Spinal cord (tissue), 10 donors: ENCODE data around the gene TRPC6. TPM values are rescaled to one million over a fixed set of nuclear protein-coding genes. Genes with fewer than 3 reads are reported as not detected.

Experiments
- DNase-seq, 6 donors: peaks; one replicate each; pipeline versions ENCODE4 v3.0.0 to v3.0.0-alpha.2; 2013 to 2015; ENCODE audit warnings: low spot score in 6 of 6, low read depth in 4 of 6
- H3K27ac ChIP-seq: one replicate; pipeline ENCODE4 v1.5.1; 2013; ENCODE audit warnings: low read depth, low read length, control low read depth
- H3K27me3 ChIP-seq: one replicate; pipeline ENCODE4 v1.6.1; 2013; ENCODE audit warnings: low read length; ENCODE audit not compliant: control insufficient read depth, insufficient read depth
- H3K36me3 ChIP-seq: one replicate; pipeline ENCODE4 v1.6.1; 2013; ENCODE audit warnings: low read length; ENCODE audit not compliant: control insufficient read depth, insufficient read depth
- H3K4me1 ChIP-seq: one replicate; pipeline ENCODE4 v1.6.1; 2013; ENCODE audit warnings: low read length; ENCODE audit not compliant: control insufficient read depth, insufficient read depth
- H3K4me3 ChIP-seq: one replicate; pipeline ENCODE4 v1.5.1; 2013; ENCODE audit warnings: low read depth, low read length, control low read depth
- H3K9me3 ChIP-seq: one replicate; pipeline ENCODE4 v1.6.1; 2013; ENCODE audit warnings: low read length; ENCODE audit not compliant: control insufficient read depth, insufficient read depth
- WGBS: methylation state at CpG from one replicate; pipeline ENCODE4 v1.1.5; 2013; ENCODE audit warnings: missing lambda C conversion rate; ENCODE audit not compliant: insufficient coverage; 5-methylcytosine and 5-hydroxymethylcytosine counted together
- polyA plus RNA-seq, 2 donors: library from polyadenylated mRNA; unstranded; fragments of 120-200 nt; gene quantifications; one replicate each; pipeline ENCODE4 v1.2.1, GENCODE V29; 2013; ENCODE audit not compliant: insufficient read length in 2 of 2
- small RNA-seq: library from RNA; depleted of rRNA; stranded (forward); fragments of <200 nt; gene quantifications from one replicate; pipeline ENCODE3, GENCODE V24; 2014; ENCODE audit warnings: low replicate concordance
- total RNA-seq, 2 donors: library from RNA; depleted of rRNA in 1 of 2; stranded (reverse); fragments of 120-200 nt in 1 of 2; fragments of >200 nt in 1 of 2; gene quantifications; one replicate each; pipeline versions ENCODE4 v1.2.3 to v1.2.4, GENCODE V29; 2013 to 2014
- donor health status: healthy.

TRPC6 gene
- total and polyA plus RNA-seq, 4 donors: 3.5 to 9.8 (median 5.0) TPM

GRCh38 chr11:101436511-101437142, 147.2 kb downstream of the TRPC6 start:
- 50% methylated on average over 1 of the region's 3 CpGs for WGBS
- DNase-seq: peak in 4 of 6 donors; percentile 9 to 75 (median 44)

GRCh38 chr11:101435408-101435973, 148.3 kb downstream of the TRPC6 start:
- DNase-seq: peak in 1 of 6 donors; percentile 80
- no peak overlapping the region for H3K27ac ChIP-seq
- no peaks in the 10 kb centered on the region for H3K27me3 ChIP-seq
- WGBS: 55% methylated on average over 1 of the region's 3 CpGs
- H3K4me1 ChIP-seq: no peaks in the 10 kb centered on the region
- H3K9me3 ChIP-seq: no peaks in the 10 kb centered on the region
- H3K36me3 ChIP-seq: no peaks in the 10 kb centered on the region
- H3K4me3 ChIP-seq: no peak overlapping the region

More at GRCh38 chr11:101436511-101437142, 147.2 kb downstream of the TRPC6 start:
- H3K27ac ChIP-seq: no peak overlapping the region
- H3K4me1 ChIP-seq: no peaks in the 10 kb centered on the region
- no peak overlapping the region for H3K4me3 ChIP-seq
- no peaks in the 10 kb centered on the region for H3K27me3 ChIP-seq
- H3K9me3 ChIP-seq: no peaks in the 10 kb centered on the region
- H3K36me3 ChIP-seq: no peaks in the 10 kb centered on the region

- no peak overlapping the region for H3K27ac ChIP-seq
- no peaks in the 10 kb centered on the region for H3K4me1 ChIP-seq
- 94% methylated on average over 2 of the region's 3 CpGs for WGBS
- no peak overlapping the region for H3K4me3 ChIP-seq
- no peaks in the 10 kb centered on the region for H3K27me3 ChIP-seq
- H3K9me3 ChIP-seq: no peaks in the 10 kb centered on the region
- H3K36me3 ChIP-seq: no peaks in the 10 kb centered on the region
- no peak for DNase-seq
These were observed 149.7 kb downstream of the TRPC6 start for GRCh38 chr11:101434026-101434643.

DNA sequence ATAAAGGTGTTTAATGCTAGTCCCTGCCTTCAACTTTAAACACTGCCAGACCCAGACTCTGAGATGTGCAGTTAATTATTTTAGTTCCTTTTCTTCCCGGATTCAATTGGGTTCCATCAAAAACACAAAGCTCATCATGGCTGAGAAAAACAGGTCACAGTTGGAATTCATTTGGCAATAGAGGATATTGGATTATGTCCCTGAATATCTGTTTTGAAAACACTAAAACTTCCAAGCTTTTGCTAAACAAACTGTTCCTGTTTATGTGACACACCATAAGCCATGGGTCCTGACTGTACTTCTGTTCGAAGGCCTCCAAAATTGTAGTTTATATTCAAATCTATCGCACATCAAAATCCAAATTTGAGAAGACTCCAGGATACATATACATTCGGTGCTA, 150.7 kb downstream of the TRPC6 start:
- H3K27me3 ChIP-seq: no peaks in the 10 kb centered on the region
- H3K27ac ChIP-seq: no peak overlapping the region
- no peak overlapping the region for H3K4me3 ChIP-seq
- no peaks in the 10 kb centered on the region for H3K36me3 ChIP-seq
- no peaks in the 10 kb centered on the region for H3K9me3 ChIP-seq
- 100% methylated on average over 2 of the region's 4 CpGs for WGBS
- DNase-seq: peak in 1 of 6 donors; percentile 65
- H3K4me1 ChIP-seq: no peaks in the 10 kb centered on the region

GRCh38 chr11:101429703-101430540, 153.9 kb downstream of the TRPC6 start:
- Histone ChIP-seq H3K27me3 (no peaks in the 10 kb centered on the region), H3K4me3 (no peak overlapping the region), H3K4me1 (no peaks in the 10 kb centered on the region), H3K9me3 (no peaks in the 10 kb centered on the region), H3K36me3 (no peaks in the 10 kb centered on the region), H3K27ac (no peak overlapping the region)
- DNase-seq: peak in 1 of 6 donors; percentile 84
- 80% methylated on average over 1 of the region's 2 CpGs for WGBS

GRCh38 chr11:101428918-101429317, 154.9 kb downstream of the TRPC6 start:
- peak in 1 of 6 donors; percentile 18 for DNase-seq
- H3K9me3 ChIP-seq: no peaks in the 10 kb centered on the region
- no peaks in the 10 kb centered on the region for H3K4me1 ChIP-seq
- no peak overlapping the region for H3K4me3 ChIP-seq
- no peak overlapping the region for H3K27ac ChIP-seq
- 100% methylated on average over 1 of the region's 1 CpG for WGBS
- H3K27me3 ChIP-seq: no peaks in the 10 kb centered on the region
- H3K36me3 ChIP-seq: no peaks in the 10 kb centered on the region

- no CpG with 5 or more reads among the region's 2 CpGs for WGBS
- no peak overlapping the region for H3K27ac ChIP-seq
- H3K4me3 ChIP-seq: no peak overlapping the region
These were observed 176.5 kb downstream of the TRPC6 start for GRCh38 chr11:101407324-101407723.

More at GRCh38 chr11:101407324-101407723, 176.5 kb downstream of the TRPC6 start:
- no peaks in the 10 kb centered on the region for H3K27me3 ChIP-seq
- no peak for DNase-seq
- no peaks in the 10 kb centered on the region for H3K36me3 ChIP-seq
- H3K9me3 ChIP-seq: no peaks in the 10 kb centered on the region
- no peaks in the 10 kb centered on the region for H3K4me1 ChIP-seq

Small RNA genes lying within 50 kb of the gene (small RNA-seq; reads per million reads assigned to genes)
- 0.08 reads per million for gene MIR3920
